GM10248 (cell line): ENCODE results near the gene ARHGAP25.

Experiments used
- CTCF ChIA-PET: fragments of 300-600 bp; sonication (Branson Sonifier 250); formaldehyde crosslinking; extraction: SDS; loops from one replicate; lab custom pipeline; 2021; ENCODE audit warnings: antibody characterized with exemption; lab: Yijun Ruan, JAX
- POLR2A ChIA-PET: fragments of 350-650 bp; sonication (Branson Sonifier 250); formaldehyde crosslinking; extraction: SDS; loops from one replicate; lab custom pipeline; 2020; ENCODE audit warnings: antibody characterized with exemption; lab: Yijun Ruan, JAX
- DNase-seq: peaks from one replicate; pipeline ENCODE4 v3.0.0; 2012; ENCODE audit errors: extremely low spot score
- TF ChIP-seq, protein P1 (sequence below): IDR thresholded peaks from 2 replicates; pipeline ENCODE4 v1.5.1; 2012; ENCODE audit warnings: mild to moderate bottlenecking, low read depth; ENCODE audit errors: extremely low read depth, missing control alignments, control extremely low read depth

ARHGAP25 gene

GRCh38 chr2:68769586-68770270 is 35.1 kb downstream of the ARHGAP25 start:
- DNase-seq, result no peak
- TF ChIP-seq, protein P1, sequence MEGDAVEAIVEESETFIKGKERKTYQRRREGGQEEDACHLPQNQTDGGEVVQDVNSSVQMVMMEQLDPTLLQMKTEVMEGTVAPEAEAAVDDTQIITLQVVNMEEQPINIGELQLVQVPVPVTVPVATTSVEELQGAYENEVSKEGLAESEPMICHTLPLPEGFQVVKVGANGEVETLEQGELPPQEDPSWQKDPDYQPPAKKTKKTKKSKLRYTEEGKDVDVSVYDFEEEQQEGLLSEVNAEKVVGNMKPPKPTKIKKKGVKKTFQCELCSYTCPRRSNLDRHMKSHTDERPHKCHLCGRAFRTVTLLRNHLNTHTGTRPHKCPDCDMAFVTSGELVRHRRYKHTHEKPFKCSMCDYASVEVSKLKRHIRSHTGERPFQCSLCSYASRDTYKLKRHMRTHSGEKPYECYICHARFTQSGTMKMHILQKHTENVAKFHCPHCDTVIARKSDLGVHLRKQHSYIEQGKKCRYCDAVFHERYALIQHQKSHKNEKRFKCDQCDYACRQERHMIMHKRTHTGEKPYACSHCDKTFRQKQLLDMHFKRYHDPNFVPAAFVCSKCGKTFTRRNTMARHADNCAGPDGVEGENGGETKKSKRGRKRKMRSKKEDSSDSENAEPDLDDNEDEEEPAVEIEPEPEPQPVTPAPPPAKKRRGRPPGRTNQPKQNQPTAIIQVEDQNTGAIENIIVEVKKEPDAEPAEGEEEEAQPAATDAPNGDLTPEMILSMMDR, result no peak
- ChIA-PET CTCF (interaction anchor here (0.9 to 6.6 kb wide), 13 partner anchors 10 to 305 kb away, joined by 3 to 61 read pairs (median 4); no protein-coding TSS in a partner anchor), POLR2A (no interaction called here)

DNA sequence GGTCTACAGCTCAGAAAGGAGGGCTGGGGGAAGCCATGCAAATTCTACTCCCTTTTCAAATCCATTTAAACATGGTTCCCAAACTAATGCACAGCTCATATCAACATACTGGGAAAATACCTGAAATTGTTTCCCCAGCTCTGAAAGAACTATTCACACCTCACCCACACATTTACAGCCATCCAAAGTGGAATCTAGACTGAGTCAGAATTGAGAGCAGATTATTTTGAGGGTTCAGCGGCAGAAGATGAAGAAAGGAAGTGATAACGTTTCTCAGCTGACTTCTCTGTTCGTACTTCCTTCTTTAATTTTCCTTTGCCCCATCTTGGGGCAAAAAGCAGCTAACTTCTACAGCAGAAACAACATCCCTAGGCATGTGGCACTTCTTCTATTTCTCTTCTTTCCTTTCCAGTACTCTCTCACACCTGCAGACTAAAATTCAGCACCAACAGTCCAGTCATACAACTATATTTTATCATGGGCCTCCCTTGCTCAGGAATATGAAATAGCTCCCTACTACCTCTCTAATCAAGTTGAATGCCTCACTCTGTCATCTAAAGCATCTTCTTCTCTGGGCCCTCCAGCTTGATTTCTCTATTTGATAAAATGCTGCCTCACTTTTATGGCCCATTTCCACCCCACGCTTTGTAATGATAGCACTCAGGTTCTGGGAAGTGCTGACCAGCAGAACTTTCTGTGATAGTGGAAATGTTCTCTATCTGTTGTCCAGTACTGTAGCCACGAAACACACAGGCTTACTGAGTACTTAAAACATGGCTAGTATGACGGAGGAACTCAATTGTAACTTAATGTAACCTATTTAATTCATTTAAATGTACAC is 35.9 kb downstream of the ARHGAP25 start:
- ChIA-PET CTCF (interaction anchor here (0.9 to 6.6 kb wide), 15 partner anchors 9 to 306 kb away, joined by 3 to 61 read pairs (median 4); no protein-coding TSS in a partner anchor), POLR2A (no interaction called here)
- TF ChIP-seq, protein P1, result no peak
- DNase-seq, result no peak

DNA sequence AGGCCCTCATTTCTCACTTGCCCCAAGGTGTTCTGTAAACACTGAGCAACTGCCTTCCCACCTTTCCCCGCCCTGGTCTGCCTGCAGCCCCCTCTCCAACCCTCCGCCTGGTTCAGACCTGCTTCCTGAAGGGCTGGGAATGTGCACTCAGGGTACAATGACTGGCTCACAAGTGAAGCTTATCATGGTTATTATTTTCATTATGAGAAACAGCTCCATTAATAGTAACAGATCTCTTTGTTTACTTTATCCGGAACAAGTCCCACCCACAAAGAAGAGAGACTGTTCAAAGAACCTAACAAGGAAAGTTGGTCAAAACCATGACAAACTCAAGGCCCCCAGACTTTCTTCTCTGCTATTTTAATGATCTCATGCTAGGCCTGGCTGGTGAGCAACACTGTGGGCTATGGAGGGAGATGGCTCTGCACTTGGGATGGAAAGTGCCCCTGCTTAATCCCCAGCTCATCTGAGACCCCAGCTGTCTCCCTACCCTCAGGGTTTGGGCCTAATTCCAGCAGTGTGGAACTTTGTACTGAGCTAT is 36.7 kb downstream of the ARHGAP25 start:
- TF ChIP-seq, protein P1, result no peak
- POLR2A ChIA-PET, result no interaction called here
- DNase-seq, result no peak
- CTCF ChIA-PET, result interaction anchor here (0.7 to 6.6 kb wide), 9 partner anchors 9 to 307 kb away, joined by 3 to 61 read pairs (median 3); no protein-coding TSS in a partner anchor

GRCh38 chr2:68772109-68772508 is 37.5 kb downstream of the ARHGAP25 start:
- TF ChIP-seq, protein P1, result no peak

GRCh38 chr2:68774569-68775271 is 40.1 kb downstream of the ARHGAP25 start:
- TF ChIP-seq, protein P1, result no peak
- DNase-seq, result peak; percentile 89
- POLR2A ChIA-PET, result no interaction called here
- CTCF ChIA-PET, result interaction anchor here (0.9 to 4.9 kb wide), 12 partner anchors 8 to 307 kb away, joined by 3 to 47 read pairs (median 4); partner anchors contain the start of genes APLF, ARHGAP25 and FBXO48

More at GRCh38 chr2:68772109-68772508, 37.5 kb downstream of the ARHGAP25 start:
- no peak for DNase-seq
- POLR2A ChIA-PET, result no interaction called here
- CTCF ChIA-PET, result interaction anchor here (1.6 to 6.6 kb wide), 4 partner anchors 16 to 58 kb away, joined by 3 to 61 read pairs (median 26); no protein-coding TSS in a partner anchor
